ENCODE data around the gene ALKBH6.

DNA sequence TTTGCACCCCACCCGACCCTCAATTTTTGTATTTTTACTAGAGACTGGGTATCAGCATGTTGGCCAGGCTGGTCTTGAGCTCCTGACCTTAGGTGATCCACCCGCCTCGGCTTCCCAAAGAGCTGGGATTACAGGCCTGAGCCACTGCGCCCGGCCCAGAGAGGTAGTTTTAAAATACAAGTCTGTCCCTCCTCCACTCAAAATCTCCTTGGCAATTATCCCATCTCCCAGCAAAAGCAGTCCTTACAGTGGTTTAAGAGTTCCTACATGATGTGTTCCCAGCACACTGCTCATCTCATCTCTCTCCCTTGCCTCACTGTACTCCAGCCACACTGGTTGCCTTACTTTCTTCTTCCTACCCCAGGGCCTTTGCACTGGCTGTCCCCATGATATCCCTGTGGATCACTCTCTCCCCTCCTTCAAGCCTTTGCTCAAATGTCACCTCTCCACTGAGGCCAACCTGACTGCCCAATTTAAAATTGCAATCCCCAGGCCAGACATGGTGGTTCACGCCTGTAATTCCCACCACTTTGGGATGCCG lies 53.5 kb downstream of the ALKBH6 start:
- TF ChIP-seq EZH2 (IDR thresholded peaks at IDR 0.05; ENCODE audit: low read length): no peak
- TF ChIP-seq, protein P1, sequence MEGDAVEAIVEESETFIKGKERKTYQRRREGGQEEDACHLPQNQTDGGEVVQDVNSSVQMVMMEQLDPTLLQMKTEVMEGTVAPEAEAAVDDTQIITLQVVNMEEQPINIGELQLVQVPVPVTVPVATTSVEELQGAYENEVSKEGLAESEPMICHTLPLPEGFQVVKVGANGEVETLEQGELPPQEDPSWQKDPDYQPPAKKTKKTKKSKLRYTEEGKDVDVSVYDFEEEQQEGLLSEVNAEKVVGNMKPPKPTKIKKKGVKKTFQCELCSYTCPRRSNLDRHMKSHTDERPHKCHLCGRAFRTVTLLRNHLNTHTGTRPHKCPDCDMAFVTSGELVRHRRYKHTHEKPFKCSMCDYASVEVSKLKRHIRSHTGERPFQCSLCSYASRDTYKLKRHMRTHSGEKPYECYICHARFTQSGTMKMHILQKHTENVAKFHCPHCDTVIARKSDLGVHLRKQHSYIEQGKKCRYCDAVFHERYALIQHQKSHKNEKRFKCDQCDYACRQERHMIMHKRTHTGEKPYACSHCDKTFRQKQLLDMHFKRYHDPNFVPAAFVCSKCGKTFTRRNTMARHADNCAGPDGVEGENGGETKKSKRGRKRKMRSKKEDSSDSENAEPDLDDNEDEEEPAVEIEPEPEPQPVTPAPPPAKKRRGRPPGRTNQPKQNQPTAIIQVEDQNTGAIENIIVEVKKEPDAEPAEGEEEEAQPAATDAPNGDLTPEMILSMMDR (optimal IDR thresholded peaks at IDR 0.05 in 1 of 3, IDR thresholded peaks at IDR 0.05 in 1 of 3, conservative IDR thresholded peaks at IDR 0.05 in 1 of 3; ENCODE audit: extremely low read depth in 1 of 3, insufficient read depth in 2 of 3, low read length in 3 of 3): no peak
